Measurements from ENCODE around the gene SCARB1. TPM values are rescaled to one million over a fixed set of nuclear protein-coding genes. Genes with fewer than 3 reads are reported as not detected.

Gene SCARB1
- total RNA-seq, 1 experiment from 2014 or later = 31.3 TPM

GRCh38 chr12:124753228-124753591 lies 110.5 kb downstream of the SCARB1 start:
- no peak overlapping the region for H3K27ac Mint-ChIP-seq
- peaks cover 23 to 25% of the 10 kb centered on the region in 2 experiments for H3K4me1 Mint-ChIP-seq
- H3K27ac ChIP-seq (ENCODE audit: insufficient read length, low read depth, low read length) = no peak overlapping the region
- no peak overlapping the region for H3K4me3 Mint-ChIP-seq
- H3K9ac ChIP-seq (ENCODE audit: extremely low read depth, insufficient read length, low read length) = no peak overlapping the region
- no peak overlapping the region for H4K8ac ChIP-seq (replicated peaks; ENCODE audit: insufficient read length, low read depth, low read length)
- no peak for TF ChIP-seq CTCF (conservative IDR thresholded peaks at IDR 0.05)
- no peak overlapping the region for H4K5ac ChIP-seq (ENCODE audit: insufficient read length, low read depth, low read length)
- H3K79me1 ChIP-seq (ENCODE audit: insufficient read depth, low read depth, low read length, poor library complexity, severe bottlenecking) = no peaks in the 10 kb centered on the region
- no peak overlapping the region for H2BK15ac ChIP-seq (ENCODE audit: low read depth, low read length)
- H3T11ph ChIP-seq (ENCODE audit: low read length) = no peak overlapping the region
- peaks cover 7 to 31% (median 20%) of the 10 kb centered on the region in 3 experiments; a peak in 6 of 7 replicates for H3K36me3 Mint-ChIP-seq (ENCODE audit: insufficient read depth in 1 of 3, low read depth in 3 of 3)
- no peaks in the 10 kb centered on the region for H3K4me1 ChIP-seq (ENCODE audit: insufficient read depth, low read length)
- no peak overlapping the region for H2AK5ac ChIP-seq (ENCODE audit: insufficient read length, low read length)
- H3K27me3 ChIP-seq (ENCODE audit: insufficient read depth, low read length) = no peaks in the 10 kb centered on the region
- H2AFZ ChIP-seq (ENCODE audit: low read length) = no peak overlapping the region
- H3K56ac ChIP-seq (ENCODE audit: insufficient read length, low read depth, low read length) = no peak overlapping the region
- peaks cover 25 to 31% of the 10 kb centered on the region in 2 experiments for H3K9me3 Mint-ChIP-seq
- H3K23ac ChIP-seq (ENCODE audit: insufficient read length, low read depth, low read length) = no peak overlapping the region
- no peaks in the 10 kb centered on the region for H4K20me1 ChIP-seq (ENCODE audit: control insufficient read depth, insufficient read depth, insufficient read length)
- H3K18ac ChIP-seq (ENCODE audit: insufficient read length, low read depth, low read length) = no peak overlapping the region
- no peak overlapping the region for H2BK20ac ChIP-seq (ENCODE audit: low read depth, low read length, poor library complexity, severe bottlenecking)
- WGBS (ENCODE audit: extremely low coverage, insufficient read length, low lambda C conversion rate) = no CpG with 5 or more reads among the region's 11 CpGs
- H2BK12ac ChIP-seq (ENCODE audit: insufficient read length, low read depth, low read length) = no peak overlapping the region
- peaks cover 19% of the 10 kb centered on the region for H3K27me3 Mint-ChIP-seq (ENCODE audit: low read depth)
- H2BK120ac ChIP-seq (ENCODE audit: low read depth, low read length, poor library complexity, severe bottlenecking) = no peak overlapping the region
- no peak overlapping the region for H4K91ac ChIP-seq (ENCODE audit: insufficient read length, low read depth, low read length)
- no peak overlapping the region for H3K4ac ChIP-seq (ENCODE audit: low read depth, low read length)
- H3K9me3 ChIP-seq (ENCODE audit: control insufficient read depth, low read depth, low read length) = no peaks in the 10 kb centered on the region
- H3K23me2 ChIP-seq (ENCODE audit: insufficient read length, low read depth, low read length, poor library complexity, severe bottlenecking) = no peaks in the 10 kb centered on the region
- no peak overlapping the region for H3K14ac ChIP-seq (ENCODE audit: insufficient read depth, low read length)
- no peak for DNase-seq
- H3K79me2 ChIP-seq (ENCODE audit: insufficient read depth, low read length) = no peaks in the 10 kb centered on the region
- H3K4me2 ChIP-seq (ENCODE audit: insufficient read depth, insufficient read length, low read length) = no peak overlapping the region
- H2BK5ac ChIP-seq (ENCODE audit: insufficient read length, low read length) = no peak overlapping the region
